Activated naive CD8-positive, alpha-beta T cell treated with anti-CD3 and anti-CD28 coated beads for 36 hours (primary cell): Measurements from ENCODE around the gene ZNF672. TPM values are rescaled to one million over a fixed set of nuclear protein-coding genes. Genes with fewer than 3 reads are reported as not detected.

Source experiments
- DNase-seq: peaks from one replicate; pipeline ENCODE4 v3.0.0; 2021
- H3K27ac Mint-ChIP-seq: one replicate; pipeline ENCODE4 v1.8.0; 2022; ENCODE audit warnings: mild to moderate bottlenecking, moderate library complexity, mixed read lengths
- H3K27me3 Mint-ChIP-seq: one replicate; pipeline ENCODE4 v1.8.0; 2022; ENCODE audit warnings: mild to moderate bottlenecking, mixed read lengths
- H3K36me3 Mint-ChIP-seq: one replicate; pipeline ENCODE4 v1.8.0; 2021; ENCODE audit warnings: mild to moderate bottlenecking, mixed read lengths
- H3K4me1 Mint-ChIP-seq: one replicate; pipeline ENCODE4 v1.8.0; 2021; ENCODE audit warnings: mixed read lengths
- H3K4me3 Mint-ChIP-seq: one replicate; pipeline ENCODE4 v1.8.0; 2022; ENCODE audit warnings: mild to moderate bottlenecking, moderate library complexity, mixed read lengths
- H3K9me3 Mint-ChIP-seq: one replicate; pipeline ENCODE4 v1.8.0; 2022; ENCODE audit warnings: mixed read lengths
- total RNA-seq, 2 experiments: library from RNA; stranded (reverse); gene quantifications; one replicate each; pipeline ENCODE4 v1.2.3, GENCODE V29; 2021

The ZNF672 gene
- total RNA-seq, 2 experiments from 2014 or later: 46.4 to 48.0 TPM

DNA sequence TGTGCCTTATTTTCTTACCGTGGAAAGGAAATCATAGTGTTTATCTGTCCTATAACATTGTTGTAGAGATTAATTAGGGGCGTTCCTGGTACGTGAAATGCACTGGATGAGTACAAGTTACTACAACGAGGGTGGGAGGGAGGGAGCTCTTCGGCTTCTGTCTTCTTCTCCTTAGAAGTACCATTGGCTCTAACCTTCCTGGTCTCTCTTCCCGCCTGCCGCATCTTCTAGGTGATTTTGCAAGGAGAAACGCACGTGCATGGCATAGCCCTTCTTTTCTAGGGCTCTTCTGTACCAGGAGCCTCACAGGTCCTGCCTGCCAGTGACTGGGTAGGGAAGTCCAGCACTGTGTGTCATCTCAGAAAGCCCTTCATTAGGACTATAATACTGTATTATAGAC is 29.1 kb upstream of the ZNF672 start:
- Mint-ChIP-seq H3K27ac (no peak overlapping the region), H3K27me3 (no peaks in the 10 kb centered on the region), H3K9me3 (no peaks in the 10 kb centered on the region), H3K36me3 (peaks cover 6% of the 10 kb centered on the region), H3K4me3 (no peak overlapping the region), H3K4me1 (peaks cover 8% of the 10 kb centered on the region)
- no peak for DNase-seq

DNA sequence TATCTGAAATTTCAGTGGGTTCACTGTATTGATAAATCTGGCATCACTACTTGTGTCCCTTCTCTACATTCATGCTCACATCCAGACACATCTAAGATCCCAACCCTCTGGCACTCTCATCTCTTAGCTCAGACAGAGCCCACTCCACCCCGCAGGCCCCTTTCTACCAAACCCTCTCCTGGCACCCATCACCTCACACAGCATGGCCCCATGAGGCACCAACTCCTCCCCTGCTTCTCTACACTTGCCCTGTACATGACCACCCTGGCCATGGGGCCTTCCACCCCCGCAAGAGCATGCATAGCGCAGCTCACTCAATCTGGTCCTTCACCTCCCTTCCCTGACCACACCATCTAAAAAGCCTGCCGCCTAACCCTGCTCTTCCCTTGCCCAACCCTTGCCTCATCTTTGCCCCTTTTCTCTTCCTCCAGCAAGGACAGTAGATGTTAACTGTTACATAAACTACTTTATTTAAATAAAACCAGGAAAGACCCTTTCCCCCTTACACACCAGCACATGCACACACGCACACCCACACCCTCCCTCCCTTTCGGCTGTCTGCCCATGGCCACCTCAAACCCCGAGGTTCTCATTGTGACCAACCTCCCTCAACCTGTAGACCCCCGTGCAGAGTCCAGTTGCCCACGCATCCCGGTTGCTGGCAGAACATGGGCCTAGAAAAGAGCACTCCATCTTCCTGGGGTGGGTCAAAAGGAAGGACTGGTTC is 27.9 kb upstream of the ZNF672 start:
- Mint-ChIP-seq H3K27ac (no peak overlapping the region), H3K27me3 (no peaks in the 10 kb centered on the region), H3K4me3 (no peak overlapping the region), H3K4me1 (peaks cover 2% of the 10 kb centered on the region), H3K36me3 (peaks cover 8% of the 10 kb centered on the region), H3K9me3 (no peaks in the 10 kb centered on the region)
- DNase-seq: no peak

DNA sequence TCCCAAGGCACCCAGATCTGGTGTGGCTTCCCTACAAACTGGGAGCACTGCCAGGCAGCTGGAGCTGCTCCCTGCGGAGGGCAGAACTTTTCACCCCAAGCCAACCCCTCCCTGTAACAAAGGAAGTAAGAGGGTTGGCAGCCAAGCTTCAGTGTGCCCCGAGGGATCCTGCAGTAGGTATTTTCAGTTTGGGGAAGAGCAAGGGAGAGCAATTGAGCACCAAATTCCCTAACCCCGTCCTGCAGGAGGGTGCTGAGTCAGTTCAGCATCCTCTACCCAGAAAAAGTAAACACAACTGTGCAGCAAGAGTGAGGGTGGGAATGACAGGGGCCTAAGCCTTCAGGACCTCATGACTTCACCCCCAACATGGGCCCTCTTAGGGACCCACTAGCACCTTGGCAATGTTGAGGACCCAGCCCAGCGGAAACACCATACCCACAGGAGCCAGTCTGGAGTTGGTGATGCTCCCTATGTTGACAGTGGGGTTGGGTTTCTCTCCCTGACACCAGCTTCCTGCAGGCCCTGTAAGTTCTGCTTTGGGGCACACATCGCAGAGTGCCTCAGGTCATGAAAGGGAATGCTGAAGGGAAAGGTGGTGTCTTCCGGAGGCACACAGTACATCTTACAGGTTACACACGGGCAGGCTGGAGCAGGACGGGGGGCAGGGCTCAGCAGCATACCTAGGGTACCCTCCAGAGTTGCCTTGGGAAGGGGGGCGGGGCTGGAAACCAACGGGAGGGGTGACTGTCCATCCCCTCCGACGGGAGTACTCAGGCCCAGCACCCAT is 27.1 kb upstream of the ZNF672 start:
- DNase-seq: no peak
- no peaks in the 10 kb centered on the region for H3K9me3 Mint-ChIP-seq
- H3K4me3 Mint-ChIP-seq: no peak overlapping the region
- H3K36me3 Mint-ChIP-seq: peaks cover 8% of the 10 kb centered on the region
- no peaks in the 10 kb centered on the region for H3K27me3 Mint-ChIP-seq
- H3K27ac Mint-ChIP-seq: no peak overlapping the region
- H3K4me1 Mint-ChIP-seq: peaks cover 2% of the 10 kb centered on the region

DNA sequence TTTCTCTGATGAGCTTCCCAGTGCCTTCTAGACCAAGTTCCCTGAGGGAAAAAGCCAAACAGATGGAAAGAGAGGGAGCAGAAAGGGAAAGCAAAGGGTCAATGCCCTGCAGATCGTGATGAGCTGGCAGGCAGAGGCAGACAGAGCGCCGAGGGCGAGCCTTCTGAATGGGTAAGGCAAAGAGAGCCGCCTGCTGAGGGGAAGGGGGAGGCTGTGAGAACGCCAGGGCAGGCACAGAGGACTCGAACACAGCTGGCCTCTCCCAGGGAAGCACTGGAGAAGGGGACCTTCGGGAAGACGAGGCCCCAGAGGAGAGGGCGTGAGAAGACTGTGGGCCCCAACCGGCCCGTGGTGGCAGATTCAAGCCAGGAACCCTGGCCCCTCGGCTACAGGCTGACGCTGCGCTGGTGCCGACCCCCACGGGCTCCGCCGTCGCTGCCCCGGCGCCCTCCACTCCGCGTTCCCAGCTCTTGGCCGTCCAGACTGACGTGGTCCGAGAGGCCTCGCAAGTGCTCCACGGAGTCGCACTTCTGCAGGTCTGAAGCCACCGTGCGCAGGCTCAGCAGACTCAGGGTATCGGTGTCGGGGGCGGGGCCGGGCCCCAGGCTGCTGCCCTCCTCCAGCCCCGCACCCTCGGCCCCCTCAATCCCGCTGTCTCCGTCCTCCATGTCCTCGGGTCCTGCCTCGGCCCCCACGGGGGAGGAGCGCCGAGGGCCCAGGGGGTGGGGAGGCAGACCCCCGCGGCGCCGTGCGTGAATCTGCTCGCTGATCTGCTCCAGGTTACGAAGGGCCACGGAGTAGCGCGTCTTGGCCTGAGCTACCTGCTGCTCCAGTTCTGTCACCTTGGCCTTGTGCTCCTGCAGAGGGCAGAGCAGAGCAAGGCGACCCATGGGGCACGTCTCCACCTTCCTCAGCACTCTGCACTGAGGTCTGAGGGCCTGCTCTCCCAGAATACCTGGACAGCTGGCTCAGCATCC is 26.2 kb upstream of the ZNF672 start:
- Mint-ChIP-seq H3K9me3 (no peaks in the 10 kb centered on the region), H3K4me3 (no peak overlapping the region), H3K36me3 (peaks cover 8% of the 10 kb centered on the region), H3K27ac (no peak overlapping the region), H3K27me3 (no peaks in the 10 kb centered on the region), H3K4me1 (peaks cover 9% of the 10 kb centered on the region)
- DNase-seq: no peak

DNA sequence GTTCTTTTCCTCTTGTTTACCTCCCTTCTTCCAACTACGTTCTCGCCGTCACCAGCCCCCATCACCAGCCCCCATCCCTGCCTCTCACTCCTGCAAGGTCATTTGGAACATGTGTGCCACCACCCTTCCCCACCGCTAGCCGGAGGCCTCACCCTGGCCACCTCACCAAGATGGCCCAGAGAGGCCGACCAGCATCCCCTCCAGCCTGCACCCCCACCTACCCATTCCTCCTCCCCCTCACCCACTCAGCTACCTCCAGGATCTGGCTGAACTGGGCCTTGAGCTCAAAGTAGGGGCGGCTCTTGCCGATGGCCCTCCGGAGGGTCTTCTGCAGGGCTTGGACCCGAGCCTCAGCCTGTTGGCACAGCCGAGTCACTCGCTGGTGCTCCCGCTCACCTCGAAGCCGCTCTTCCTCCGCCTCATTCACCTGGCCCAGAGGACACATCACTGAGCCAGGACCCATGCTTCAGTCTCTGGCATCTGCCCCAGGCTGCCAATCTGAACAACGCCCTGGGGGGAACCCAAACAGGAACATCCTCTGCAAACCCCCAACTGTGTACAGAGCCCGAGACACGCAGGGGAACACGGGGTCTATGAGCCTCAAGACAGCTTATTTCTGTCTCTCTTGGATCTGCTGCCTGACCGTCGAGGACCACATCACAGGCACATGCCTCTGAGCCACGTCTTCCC is 25.1 kb upstream of the ZNF672 start:
- H3K27ac Mint-ChIP-seq: no peak overlapping the region
- H3K36me3 Mint-ChIP-seq: peaks cover 8% of the 10 kb centered on the region

DNA sequence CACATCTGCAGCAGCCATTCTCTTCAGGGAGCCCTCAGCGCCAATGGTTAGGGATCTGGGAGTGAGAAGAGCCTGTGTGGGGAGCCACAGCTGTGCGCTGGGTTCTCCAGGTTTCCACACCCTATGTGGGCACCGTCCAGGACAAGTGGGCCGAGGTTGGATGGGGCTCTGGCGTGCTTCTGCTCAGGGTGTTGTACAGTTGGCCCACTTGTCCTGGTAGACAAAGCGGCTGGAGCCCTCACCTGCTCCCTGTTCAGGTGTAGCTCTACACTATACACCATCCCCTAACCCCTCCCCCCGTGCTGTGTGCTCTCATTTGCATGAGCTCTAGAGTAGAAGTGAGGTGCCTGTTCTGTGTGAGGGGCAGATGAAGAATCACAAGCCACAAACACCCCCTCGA is 24.5 kb upstream of the ZNF672 start:
- Mint-ChIP-seq H3K4me1 (peaks cover 15% of the 10 kb centered on the region), H3K27me3 (no peaks in the 10 kb centered on the region), H3K9me3 (no peaks in the 10 kb centered on the region), H3K27ac (no peak overlapping the region), H3K36me3 (peaks cover 12% of the 10 kb centered on the region), H3K4me3 (no peak overlapping the region)
- no peak for DNase-seq

More for the DNA sequence above, 25.1 kb upstream of the ZNF672 start:
- peaks cover 15% of the 10 kb centered on the region for H3K4me1 Mint-ChIP-seq
- H3K9me3 Mint-ChIP-seq: no peaks in the 10 kb centered on the region
- DNase-seq: no peak
- no peaks in the 10 kb centered on the region for H3K27me3 Mint-ChIP-seq
- no peak overlapping the region for H3K4me3 Mint-ChIP-seq

DNA sequence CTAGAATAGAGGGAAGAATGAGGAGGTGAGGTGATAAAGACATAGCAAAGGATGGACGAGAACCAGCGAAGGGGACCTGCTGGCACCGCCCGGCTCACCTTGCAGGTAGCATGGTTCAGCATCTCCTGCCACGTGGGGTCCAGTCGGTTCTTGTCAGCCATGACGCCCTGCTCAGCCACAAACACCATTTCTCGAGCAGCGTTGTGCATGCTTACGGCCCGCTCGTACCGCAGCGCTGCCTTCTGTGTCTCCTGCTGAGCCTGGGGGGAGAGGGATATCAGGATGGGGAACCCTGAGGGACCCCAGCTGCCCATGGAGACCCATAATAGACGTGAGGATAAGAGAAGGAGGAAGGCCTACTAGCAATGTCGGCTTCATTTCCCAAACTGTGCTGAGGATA is 23.7 kb upstream of the ZNF672 start:
- H3K4me1 Mint-ChIP-seq: peaks cover 22% of the 10 kb centered on the region
- DNase-seq: no peak
- H3K9me3 Mint-ChIP-seq: no peaks in the 10 kb centered on the region
- peaks cover 15% of the 10 kb centered on the region for H3K36me3 Mint-ChIP-seq
- no peak overlapping the region for H3K4me3 Mint-ChIP-seq
- no peak overlapping the region for H3K27ac Mint-ChIP-seq
- H3K27me3 Mint-ChIP-seq: no peaks in the 10 kb centered on the region

DNA sequence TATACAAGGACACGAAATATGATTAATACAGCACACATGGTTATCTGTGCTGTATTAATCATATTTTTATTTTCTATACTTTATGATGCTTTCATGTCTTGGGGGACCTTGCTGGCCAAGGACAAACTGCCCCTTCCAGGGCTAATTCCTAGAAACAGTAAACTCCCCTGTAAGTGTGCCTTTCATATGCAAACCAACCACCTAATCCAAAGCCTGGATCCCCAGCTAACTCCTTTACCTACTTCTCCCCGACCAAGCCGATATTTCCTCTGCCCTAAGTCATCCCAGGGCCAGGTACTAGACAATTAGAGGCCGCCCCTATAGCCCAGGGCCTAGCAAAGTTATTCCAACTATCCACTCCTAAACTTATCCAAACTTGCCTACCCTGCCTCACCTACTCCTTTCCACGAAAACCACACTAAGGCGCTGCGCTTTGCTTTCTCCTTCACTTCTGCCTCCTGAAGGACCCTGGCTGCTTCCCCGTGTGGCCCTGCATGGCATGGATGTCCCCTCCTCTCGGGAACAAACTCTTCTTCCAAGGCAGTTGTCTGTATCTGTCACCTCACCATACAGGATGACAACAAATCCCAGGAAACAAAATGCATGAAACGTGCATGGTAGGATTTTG is 22.5 kb upstream of the ZNF672 start:
- H3K4me3 Mint-ChIP-seq: no peak overlapping the region
- H3K36me3 Mint-ChIP-seq: peaks cover 21% of the 10 kb centered on the region

DNA sequence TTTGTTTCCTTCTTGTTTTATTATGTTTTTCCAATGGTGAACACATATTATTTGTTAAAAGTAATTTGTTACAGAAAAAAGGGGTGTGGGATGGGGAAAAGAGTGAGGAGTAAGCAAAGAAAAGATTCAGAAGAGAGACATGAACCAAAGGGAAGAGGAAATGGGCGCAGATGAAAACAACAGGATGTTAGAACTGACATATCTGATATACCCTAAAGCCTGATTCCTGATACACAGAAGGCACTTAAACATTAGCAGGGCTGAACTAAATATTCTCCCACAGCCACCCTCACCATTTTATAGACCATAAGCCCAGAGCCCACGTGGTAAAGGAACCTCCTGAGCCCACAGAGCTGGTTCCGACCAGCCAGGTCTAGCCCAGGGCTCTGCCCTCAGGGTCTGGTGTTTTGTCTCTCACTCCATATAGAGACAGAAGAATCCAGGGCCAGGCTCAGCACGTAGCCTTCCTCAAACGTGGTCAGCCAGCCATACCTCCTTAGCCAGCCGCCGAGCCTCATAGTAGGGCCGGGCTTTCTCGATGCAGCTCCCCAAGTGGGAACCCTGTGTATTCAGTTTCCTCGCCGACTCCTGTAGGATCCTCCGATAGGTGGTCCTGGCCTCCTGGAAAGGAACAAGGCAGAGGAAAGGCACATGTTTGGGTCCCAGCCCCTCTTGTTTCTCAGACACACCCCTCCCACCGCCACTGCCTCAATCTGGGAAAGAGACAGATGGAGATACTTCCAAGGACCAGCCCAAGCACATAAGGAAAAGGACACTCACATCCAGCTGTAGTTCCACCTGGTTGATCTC is 21.8 kb upstream of the ZNF672 start:
- Mint-ChIP-seq H3K27ac (no peak overlapping the region), H3K4me1 (peaks cover 36% of the 10 kb centered on the region), H3K9me3 (no peaks in the 10 kb centered on the region), H3K36me3 (peaks cover 21% of the 10 kb centered on the region), H3K4me3 (no peak overlapping the region), H3K27me3 (no peaks in the 10 kb centered on the region)
- no peak for DNase-seq

More for the DNA sequence above, 22.5 kb upstream of the ZNF672 start:
- Mint-ChIP-seq H3K27ac (no peak overlapping the region), H3K4me1 (peaks cover 31% of the 10 kb centered on the region), H3K9me3 (no peaks in the 10 kb centered on the region), H3K27me3 (no peaks in the 10 kb centered on the region)
- DNase-seq: no peak

DNA sequence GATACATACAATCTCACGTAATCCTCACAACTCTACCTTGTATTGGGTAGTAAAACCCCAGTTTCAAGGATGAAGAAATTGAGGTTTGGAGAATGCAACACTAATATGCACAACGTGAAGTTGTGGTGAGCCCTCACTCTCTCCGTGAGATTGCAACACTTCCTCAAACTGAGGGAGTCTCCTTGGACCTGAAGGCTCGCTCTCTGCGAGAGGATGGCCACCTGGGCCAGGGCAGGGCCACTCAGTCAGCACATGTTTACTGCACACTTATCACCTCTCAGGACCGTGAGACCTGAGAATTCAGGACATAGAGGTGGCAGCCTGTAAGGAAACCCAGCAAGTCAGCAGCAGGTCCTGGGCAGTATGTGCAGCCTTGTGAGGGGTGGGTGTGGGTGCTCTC is 21.0 kb upstream of the ZNF672 start:
- H3K4me1 Mint-ChIP-seq: peaks cover 42% of the 10 kb centered on the region
- H3K27ac Mint-ChIP-seq: no peak overlapping the region
- no peaks in the 10 kb centered on the region for H3K27me3 Mint-ChIP-seq
- H3K9me3 Mint-ChIP-seq: no peaks in the 10 kb centered on the region
- no peak for DNase-seq
- H3K4me3 Mint-ChIP-seq: no peak overlapping the region
- H3K36me3 Mint-ChIP-seq: peaks cover 18% of the 10 kb centered on the region

DNA sequence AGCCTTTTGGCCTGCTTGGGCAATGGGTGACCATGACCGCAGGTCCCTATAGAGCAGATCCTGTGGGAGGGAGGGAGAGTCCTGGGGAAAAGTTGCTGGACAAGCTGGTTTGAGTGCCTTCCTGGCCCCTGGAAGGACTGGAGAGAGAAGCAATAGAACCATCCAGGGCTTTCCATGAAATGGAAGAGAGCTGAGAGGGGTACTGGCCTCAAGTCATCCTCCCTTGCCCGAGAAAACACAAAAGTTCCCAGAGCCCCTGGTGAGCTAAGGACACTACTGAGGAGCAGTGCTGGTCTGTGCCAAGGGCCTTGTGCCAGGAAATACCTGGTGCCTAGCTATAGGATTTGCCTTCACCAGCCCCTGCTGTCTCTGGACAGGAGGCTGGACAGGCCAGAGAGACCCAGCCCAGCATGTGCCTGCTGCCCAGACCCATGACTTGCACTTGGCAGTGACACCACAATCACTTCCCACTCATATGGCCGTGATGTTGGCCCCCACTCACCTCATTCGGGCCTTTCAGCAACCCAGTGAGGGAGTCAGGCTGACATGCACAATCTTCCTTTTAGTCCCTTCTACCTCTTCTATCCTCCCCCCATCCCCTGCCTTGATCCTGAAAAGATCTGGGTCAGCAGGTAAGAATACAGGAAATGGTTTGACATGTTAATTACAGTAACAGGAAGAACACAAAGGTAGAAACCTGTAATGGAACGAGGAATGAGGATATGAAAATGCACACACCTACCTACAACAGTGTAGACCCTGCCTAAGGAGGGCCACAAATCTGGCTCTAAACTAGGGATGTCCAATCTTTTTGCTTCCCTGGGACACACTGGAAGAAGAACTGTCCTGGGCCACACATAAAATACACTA is 19.3 kb upstream of the ZNF672 start:
- no peak overlapping the region for H3K27ac Mint-ChIP-seq
- H3K4me3 Mint-ChIP-seq: no peak overlapping the region
- peaks cover 57% of the 10 kb centered on the region for H3K4me1 Mint-ChIP-seq
- H3K27me3 Mint-ChIP-seq: no peaks in the 10 kb centered on the region
- DNase-seq: no peak
- no peaks in the 10 kb centered on the region for H3K9me3 Mint-ChIP-seq
- H3K36me3 Mint-ChIP-seq: peaks cover 17% of the 10 kb centered on the region

DNA sequence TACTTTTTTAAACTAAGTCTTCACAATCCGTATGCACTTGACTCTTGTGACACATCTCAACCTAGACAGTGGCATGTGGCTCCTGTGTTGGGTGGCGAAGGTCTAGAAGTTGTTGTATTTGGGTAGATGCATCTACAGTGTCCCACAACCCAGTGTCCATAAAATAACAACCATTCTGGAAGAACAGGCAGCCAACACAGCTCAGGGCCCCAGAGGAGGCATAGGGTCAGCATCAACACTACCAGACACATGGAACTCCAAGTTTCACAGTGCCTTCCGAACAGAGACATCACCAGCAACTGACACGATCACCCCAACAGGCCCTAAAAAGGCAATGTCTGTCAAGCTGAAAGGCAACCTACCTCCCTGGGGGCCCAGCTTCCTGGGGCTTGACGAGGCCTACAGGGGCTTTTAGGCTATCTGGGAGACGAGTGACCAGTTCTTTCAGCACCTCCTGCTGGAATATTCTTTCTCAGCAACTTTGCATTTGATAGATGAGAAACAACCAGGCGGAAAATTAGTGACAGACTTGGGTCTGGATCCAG is 17.9 kb upstream of the ZNF672 start:
- DNase-seq: no peak
- no peak overlapping the region for H3K27ac Mint-ChIP-seq

More for the DNA sequence above, 17.9 kb upstream of the ZNF672 start:
- Mint-ChIP-seq H3K27me3 (no peaks in the 10 kb centered on the region), H3K4me3 (no peak overlapping the region), H3K9me3 (no peaks in the 10 kb centered on the region), H3K36me3 (peaks cover 21% of the 10 kb centered on the region), H3K4me1 (peaks cover 69% of the 10 kb centered on the region)
